Measurements from ENCODE around the gene LAMC1.

The LAMC1 gene

DNA sequence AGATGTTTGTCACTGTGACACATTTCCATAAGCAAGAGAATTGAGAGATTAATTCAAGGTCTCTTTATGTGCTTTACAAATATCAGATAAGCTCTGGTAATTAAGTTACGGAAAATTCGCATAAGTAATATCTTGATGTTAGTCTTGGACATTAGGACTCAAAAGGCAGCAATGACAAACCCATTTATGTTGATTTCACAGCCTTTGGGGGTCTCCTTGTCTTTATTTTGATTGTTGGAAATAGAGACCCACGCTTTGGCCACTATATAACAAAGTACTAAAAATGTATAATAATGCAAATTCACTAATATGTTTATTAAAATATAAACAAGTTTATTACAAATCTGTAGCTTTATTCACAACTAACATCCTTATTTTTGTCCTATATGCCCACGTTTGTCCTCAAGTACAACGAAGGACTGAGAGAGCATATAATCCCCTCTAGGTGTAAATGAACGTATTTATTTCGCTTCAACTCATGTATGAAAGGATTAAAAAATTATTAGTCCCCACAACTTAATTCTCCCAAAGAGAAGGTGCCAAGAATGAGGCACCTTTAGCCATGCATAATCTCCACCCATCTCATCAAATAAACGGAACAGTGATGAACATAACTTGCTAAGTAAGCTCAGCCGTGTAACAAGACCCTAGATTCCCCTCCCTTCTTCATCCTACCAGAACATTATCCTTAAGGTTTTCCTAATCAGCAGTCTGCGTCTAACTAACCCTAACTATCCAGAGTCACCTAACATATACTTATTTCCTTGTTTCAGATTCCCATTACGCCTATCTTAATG lies 1.6 kb upstream of the LAMC1 start:
- DNase-seq, result no peak

DNA sequence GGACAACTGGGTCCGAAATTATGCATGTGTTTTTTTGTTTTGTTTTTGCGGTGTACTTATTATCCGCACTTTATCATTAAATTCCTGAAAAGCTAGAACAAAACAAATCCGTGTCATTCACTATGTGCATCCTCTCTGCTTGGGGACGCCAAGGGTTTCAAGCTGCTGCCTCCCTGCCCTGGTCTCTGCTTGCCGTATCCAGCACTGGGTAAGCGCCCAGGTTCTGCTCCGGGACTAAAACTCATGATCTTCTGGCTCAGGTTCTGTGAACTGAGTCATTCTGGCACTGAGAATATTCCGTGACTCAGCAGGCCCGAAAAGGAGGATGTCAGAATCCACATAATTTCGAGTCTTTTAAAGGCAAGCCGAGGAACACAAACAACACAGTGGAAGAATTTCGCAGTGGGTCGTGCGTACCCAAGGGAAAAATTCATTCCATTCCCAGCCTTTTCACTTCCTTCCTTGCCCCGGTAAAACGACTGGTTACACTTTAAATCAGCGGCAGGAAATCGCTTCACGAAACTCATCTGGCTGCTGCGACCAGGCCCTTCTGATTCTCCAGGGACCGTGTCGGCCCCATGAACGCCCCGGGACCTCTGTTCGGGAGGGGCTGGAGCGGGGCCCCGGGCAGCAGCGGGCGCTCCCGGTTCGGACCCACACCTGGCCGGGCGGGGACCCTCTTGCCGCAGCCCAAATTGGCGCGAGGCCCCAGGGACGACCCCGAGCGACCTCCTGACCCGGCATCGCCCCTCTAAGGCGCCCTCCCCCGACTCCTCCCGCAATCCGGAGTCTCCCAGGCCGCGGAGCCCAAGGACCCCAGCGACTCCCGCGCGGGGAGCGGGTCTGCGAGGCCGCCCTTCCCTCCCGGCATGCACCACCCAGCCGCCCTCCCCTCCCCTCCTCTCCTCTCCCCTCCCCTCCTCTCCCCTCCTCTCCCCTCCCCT lies 746 bp upstream of the LAMC1 start:
- peak in 1 of 2 experiments; percentile 68 for DNase-seq

DNA sequence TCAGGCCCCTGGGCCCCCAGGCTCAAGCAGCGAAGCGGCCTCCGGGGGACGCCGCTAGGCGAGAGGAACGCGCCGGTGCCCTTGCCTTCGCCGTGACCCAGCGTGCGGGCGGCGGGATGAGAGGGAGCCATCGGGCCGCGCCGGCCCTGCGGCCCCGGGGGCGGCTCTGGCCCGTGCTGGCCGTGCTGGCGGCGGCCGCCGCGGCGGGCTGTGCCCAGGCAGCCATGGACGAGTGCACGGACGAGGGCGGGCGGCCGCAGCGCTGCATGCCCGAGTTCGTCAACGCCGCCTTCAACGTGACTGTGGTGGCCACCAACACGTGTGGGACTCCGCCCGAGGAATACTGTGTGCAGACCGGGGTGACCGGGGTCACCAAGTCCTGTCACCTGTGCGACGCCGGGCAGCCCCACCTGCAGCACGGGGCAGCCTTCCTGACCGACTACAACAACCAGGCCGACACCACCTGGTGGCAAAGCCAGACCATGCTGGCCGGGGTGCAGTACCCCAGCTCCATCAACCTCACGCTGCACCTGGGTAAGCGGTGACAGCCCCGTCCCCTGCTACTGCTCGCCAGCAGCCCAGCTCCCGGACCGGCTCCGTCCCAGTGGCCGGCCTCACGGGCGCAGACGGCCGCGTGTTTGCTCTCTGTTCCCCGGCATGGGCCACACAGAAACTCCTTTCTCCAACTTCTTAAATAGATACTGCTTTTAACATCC lies 539 bp downstream of the LAMC1 start:
- DNase-seq, result peak; percentile 21 to 30

DNA sequence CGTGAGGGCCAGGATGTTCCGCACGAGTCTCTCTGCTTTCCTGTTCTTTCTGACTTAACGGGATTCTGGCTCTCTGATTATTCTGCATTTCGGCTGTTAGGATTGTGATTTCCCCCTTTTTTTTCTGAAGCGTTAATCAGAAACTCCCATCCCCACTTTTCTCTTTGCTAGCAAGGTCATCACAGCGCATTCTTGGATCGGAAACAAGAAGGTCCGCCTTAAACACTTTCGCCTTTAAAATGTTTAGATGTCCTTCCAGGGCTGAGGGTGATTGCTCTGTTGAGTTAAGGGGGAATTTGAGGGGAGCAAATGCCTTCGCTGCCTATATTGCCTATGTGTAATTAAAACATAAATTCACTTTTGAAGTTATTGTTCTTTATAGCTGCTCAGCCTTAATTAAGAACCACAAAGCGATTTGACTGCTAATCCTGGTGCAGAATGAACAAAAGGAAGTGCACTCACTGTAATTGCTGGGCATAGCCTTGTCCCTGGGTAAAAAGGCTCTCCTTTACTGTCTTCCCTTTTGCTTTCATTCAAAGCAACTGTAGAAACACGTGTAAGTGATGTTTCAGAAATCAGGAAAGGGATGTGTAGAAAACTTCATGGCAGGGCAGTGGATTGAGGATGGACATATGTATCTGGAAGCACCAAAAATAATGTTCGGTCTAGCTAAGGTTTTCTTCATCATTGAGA lies 1.2 kb downstream of the LAMC1 start:
- no peak for DNase-seq

DNA sequence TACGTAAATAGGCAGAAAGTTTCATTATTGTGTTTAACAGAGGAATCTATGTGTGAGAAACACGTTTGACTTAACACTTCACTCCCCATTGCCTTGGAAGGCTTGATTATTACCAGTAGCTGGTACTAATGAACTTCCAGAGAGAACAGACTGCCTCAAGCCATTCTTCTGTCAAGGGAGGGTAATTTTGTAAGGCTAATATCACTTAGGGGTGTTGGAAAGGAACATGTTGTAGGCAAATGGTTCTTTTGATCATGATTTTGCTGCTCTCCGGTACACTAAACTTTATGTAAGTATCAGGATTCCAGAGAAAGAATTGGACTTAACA lies 1.8 kb downstream of the LAMC1 start:
- no peak for DNase-seq

DNA sequence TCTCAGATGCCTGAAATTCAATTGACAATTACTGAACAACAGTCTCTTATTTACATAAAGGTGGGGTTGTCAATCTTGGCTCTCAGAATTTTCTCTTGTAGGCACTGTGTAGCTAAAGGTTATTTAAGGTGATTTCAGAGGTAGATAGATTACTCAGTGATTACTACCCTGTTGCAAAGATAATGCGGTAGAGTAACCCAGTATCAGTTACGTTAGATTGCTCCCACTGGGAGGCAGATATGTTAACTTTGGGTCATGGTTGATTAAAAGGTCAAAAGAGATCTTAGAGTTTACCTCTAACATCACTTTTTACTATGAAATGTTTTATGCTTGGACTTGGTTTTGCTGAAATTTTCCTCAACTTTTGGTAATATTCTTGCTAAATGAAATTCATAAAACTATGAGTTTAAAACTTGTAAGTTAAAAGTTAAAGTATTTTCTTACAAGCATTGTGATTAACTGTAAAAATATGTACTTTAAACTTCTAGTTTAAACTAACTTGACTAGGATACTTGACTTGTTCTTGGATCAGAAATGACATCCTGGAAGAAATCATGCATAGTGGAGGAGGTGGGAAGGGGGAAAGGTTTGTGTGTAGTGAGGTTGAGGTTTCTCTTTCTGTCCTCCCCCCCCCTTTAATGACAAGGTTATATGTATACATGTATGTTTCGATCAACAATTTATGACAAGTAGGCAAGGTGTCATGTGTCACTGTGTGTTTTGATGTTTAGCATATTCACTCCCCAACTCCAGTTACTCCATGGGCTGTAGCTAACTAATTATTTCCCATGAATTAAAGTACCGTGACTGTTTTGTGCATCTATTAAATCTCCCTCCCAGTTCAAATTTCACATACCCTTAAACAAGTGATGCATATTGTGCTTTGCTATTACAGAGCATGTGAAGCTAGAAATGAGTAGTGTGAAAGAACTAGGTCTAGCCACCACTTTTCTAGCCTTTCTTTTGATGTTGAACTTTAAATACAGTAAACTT lies 2.9 kb downstream of the LAMC1 start:
- no peak for DNase-seq

DNA sequence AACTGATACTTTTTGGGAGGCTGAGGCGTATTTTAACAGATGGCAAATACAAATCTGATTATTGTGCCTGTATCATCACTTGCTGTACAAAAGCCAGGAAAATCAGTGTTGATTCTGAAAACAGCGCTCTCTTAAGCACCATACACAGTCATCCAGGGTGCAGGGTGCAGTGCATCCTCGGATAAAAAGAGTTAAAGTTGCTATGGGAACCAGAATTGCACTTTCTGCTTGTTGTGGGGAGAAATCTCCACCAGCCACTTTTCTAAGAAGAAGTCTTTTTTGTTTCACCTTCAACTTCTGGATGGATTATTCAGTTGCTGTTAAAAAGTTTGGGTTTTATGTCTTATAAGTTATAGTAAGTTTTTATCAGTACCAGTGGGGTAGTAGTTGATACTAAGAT lies 3.8 kb downstream of the LAMC1 start:
- no peak for DNase-seq

DNA sequence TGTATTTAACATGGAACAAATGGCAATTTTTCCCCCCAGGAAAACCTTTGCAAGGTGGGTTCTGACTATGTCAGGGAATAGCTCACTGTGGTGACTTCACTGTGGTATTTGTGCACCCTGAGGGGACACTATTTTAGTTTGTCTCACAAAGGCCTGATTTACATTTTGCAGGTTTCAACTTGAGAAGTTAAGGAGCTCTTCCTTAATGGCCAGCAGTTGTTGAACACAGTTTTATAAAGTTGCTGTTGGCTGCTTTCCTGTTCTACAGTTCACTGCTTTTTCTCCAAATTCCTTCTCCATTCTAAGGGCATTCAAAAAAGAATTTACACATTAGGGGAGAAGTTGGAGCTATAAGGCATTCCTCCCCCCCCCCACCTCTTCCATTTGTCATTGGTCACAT lies 4.6 kb downstream of the LAMC1 start:
- DNase-seq, result no peak

DNA sequence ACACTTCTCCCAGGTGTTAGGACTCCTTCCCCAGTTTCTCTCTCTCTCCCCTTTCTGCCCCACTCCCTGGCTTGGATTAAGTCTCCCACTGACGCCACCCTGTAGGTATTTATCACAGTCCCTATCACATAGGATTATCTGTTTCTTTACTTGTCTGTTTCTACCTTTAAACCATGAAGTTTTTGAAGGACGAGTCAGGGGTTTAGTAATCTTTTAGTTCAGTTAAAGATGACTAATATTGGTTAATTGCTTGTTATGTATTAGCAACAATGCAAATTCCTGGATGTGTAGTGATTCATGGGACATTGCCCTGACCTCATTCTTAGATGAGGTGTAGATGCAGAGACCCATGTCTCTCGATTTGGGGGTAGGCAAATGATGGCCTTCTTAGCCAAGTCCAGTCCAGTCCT lies 6.4 kb downstream of the LAMC1 start:
- no peak for DNase-seq

DNA sequence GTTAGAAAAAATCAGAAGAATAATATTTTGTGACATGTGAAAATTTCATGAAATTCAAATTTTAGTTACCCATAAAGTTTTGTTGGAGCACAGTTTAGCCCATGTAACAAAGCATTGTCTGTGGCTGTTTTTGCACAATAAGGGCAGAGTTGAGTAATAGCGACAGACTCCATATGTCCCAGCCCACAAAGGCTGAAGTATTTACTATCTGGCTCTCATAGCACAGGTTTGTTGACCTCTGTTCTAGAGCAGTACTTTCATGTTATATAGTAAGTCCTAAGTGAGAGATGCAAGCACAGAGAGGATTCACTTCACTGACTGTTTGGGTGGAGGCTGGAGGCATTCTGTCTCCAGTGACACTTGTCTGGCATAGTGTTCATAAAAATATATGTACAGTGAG lies 6.8 kb downstream of the LAMC1 start:
- no peak for DNase-seq

DNA sequence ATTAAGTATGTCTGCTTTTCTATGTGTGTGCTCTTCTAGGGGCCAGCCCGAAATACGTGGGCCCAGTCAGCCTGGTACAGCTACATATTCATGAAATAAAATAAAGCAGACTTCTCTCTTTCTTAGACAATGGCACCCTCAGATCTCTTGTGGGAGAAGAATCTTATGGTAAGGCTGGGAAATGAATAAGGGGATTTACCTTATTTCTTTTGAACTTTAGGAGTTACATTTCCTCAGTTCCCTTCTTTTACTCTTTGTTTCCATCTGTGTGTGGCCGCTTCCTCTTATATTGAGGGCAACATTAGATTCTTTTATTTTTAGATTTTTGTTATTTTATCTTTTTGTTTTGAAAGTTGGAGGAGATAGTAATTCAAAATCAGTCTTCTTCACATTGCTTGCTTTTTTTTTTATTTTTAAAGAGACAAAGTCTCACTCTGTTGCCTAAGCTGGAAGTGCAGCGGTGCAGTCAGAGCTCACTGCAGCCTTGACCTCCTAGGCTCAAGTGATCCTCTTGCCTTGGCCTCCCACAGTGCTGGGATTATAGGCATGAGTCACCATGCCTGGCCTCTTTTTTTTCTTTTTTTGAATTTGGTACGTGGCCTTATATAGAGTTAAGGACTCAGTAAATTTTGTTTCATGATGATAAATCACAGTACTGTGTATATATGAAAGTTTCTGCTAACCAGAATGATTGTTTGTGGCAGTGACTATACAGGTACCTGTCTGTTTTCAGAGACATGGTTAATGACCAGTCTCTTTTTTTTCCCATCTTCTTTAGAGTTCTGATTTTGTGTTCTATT lies 9.1 kb downstream of the LAMC1 start:
- DNase-seq, result no peak

DNA sequence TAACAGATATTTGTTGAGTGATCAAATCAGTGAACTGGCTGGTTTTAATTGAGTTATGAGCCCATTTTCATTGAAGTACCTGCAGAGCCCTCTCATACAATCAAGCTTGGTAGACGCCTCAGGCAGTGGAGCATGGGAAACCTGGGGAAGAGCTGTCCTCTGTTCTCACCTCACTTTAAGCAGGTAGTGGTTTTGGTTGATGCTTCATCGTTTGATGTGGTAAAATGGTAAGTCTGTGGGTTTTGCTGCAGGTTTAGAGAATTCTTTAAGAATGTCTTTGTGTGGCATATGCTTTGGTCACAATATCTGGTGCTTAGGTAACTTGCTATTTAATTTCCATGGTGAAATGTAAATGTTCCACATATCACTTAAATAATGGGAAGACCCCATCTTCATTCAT lies 10.0 kb downstream of the LAMC1 start:
- no peak for DNase-seq

DNA sequence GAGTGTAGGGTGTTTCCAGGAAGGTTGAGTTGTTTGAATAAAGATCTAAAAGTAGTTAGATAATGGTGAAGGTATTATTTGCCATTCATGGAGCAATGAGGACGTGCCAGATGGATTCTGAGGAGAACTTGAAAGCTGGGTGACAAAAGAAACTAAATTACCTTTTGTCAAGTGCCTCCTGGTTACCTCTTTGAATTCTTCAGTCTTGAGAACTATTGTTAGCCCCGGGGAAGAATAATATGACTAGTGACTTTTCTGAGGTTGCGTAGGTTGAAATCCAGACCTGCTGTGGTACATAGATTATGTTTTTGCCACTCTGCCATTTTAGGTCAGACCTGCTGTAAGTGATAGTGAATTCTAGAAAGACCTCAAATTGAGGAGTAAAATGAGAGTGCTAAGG lies 11.5 kb downstream of the LAMC1 start:
- DNase-seq, result no peak

DNA sequence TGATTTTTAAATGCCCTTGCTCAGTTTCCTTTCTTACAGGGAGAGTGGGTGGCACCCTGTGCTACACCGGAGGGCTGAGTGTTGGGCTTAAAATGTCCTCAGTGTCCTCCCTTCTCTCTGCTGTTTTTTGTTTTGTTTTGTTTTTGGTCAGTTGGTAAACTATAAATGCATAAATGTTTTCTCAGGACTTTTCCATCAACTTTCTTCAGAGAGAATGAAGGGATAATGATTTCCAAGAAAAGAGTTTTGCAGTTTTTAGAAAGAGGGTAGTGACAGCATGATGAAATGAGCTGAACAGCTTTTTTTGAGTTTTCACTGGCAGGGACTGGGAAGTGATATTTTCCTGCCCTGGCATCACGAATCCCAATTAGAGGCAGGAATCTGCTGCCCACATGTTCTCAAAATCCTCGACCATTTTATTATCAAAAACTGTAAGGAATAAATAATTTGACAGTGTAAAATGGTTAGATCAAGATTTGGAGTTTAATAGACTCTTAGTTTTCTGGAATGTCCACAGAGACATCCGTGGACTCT lies 15.2 kb downstream of the LAMC1 start:
- no peak for DNase-seq

DNA sequence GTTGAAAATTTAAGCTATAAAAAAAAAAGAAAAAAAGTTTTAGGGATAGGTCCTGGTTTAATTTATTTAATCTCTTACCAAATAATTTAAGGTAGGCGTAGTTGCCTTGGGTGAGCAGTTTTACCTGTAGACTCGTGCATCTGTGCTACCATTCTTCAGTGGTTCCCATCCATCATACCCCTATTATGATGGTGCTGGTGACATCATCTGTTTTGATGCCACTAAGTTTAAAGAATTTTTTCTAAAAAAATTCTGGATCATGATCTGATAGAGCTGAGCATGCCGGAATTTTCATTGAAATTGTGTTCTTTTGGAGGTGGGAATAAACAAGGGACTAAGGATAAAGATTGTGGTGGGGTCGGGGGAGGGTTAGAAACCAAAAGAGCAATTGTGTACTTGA lies 15.7 kb downstream of the LAMC1 start:
- DNase-seq, result no peak

DNA sequence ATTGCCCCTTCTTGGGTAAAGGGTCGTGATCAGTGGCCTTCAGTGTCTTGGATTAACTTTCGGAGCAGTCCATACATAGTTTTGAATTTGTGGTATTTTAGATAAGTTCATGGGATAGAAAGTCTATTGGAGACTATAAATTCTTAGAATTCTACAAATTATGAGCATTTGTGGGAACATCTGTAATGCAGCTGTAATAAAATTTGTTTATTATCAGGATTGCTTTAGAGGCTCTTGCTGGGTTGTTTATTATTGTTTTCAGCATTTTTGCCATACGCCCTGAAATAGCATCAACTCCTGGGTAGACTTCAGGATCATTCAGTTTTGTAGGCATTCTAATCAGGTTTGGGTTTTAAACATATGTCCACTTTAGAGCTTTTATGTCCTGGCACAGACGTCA lies 16.1 kb downstream of the LAMC1 start:
- DNase-seq, result no peak

DNA sequence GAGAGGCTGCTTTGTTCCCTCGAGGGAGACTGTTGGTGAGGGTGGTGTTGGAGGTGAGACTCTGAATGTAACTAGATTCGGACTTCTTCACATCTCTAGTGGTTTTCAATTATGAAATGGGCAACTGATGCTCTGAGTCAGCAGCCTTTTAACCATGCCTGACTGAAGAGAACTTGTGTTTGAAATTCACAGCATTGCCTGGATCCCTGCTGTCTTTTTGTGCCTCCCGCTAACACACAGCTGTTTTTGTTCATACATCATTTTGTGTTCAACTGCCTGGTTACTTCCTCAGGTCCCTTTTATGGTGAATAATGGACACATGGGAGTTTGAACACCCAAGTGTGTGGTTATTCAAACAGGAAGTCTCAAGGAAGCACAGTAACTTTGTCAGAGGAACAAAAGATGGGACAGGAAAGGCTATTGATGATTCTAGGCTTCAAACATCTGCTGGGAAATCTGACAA lies 16.8 kb downstream of the LAMC1 start:
- no peak for DNase-seq

DNA sequence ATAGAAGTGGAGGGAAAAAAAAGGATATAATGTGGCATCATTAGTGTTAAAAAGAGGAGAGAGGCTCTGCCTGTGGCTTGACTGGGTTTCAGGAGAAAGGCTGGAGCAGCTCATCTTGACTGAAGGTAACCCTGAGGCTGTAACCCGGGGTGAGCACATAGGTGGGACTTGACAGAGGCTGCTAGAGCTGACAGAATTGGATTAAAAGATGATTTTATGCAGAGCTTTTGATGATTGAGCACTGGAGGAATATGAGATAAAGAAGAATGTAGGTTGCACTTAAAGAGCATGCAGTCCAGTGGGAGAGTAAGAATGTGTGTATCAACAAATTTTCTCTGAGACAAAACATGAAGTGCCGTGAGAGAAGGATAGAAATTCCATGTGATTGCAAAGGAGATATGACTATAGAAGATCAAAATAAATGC lies 17.3 kb downstream of the LAMC1 start:
- DNase-seq, result no peak

DNA sequence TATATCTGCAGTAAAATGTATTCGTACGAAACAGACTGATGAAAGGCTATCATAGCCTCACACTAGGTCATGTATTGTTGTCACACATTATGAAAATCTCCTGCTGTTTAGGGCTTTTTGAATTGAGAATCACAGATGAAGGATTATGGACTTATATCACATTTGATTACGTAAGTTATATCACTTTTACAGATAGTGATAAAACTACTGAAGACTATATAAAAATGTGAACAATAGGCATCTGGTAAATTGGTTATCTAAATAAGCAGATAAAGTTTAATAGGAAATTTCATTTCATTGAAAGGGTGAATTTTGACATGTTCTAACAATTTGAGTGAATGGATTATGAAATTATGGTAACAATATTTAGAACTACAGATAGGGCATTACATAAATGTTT lies 20.0 kb downstream of the LAMC1 start:
- no peak for DNase-seq
